Endodermal cell (in vitro differentiated cells): Measurements from ENCODE around the gene CBLC. TPM values are rescaled to one million over a fixed set of nuclear protein-coding genes. Genes with fewer than 3 reads are reported as not detected.
A peak's percentile ranks its signal among the peaks of the same experiment; 100 is the strongest.

Experiments used
- DNase-seq: peaks from one replicate; pipeline ENCODE4 v3.0.0-alpha.2; 2017
- H3K27ac ChIP-seq: 2 replicates; pipeline ENCODE4 v1.5.1; 2013; ENCODE audit warnings: mild to moderate bottlenecking, low read depth, low read length, moderate library complexity
- H3K27me3 ChIP-seq: 2 replicates; pipeline ENCODE4 v1.6.1; 2013; ENCODE audit warnings: mild to moderate bottlenecking, low read length, moderate library complexity; ENCODE audit not compliant: insufficient read depth, control insufficient read depth, poor library complexity, severe bottlenecking
- H3K36me3 ChIP-seq: 2 replicates; pipeline ENCODE4 v1.7.0; 2013; ENCODE audit warnings: mild to moderate bottlenecking, low read length, moderate library complexity; ENCODE audit not compliant: control insufficient read depth, insufficient read depth
- H3K4me1 ChIP-seq: one replicate; pipeline ENCODE4 v1.7.0; 2013; ENCODE audit warnings: low read length; ENCODE audit not compliant: control insufficient read depth, insufficient read depth
- H3K4me3 ChIP-seq: 2 replicates; pipeline ENCODE4 v1.5.1; 2013; ENCODE audit warnings: mild to moderate bottlenecking, low read length, moderate library complexity
- H3K9ac ChIP-seq: 2 replicates; pipeline ENCODE4 v1.6.1; 2013; ENCODE audit warnings: mild to moderate bottlenecking, low read length, moderate library complexity; ENCODE audit not compliant: poor library complexity, severe bottlenecking; ENCODE audit errors: extremely low read depth
- H3K9me3 ChIP-seq: 2 replicates; pipeline ENCODE4 v1.6.1; 2013; ENCODE audit warnings: mild to moderate bottlenecking, low read length, moderate library complexity; ENCODE audit not compliant: control insufficient read depth
- H3K27ac Mint-ChIP-seq: 2 replicates; pipeline ENCODE4 v1.8.0; 2020; ENCODE audit warnings: mixed read lengths
- H3K27me3 Mint-ChIP-seq: 2 replicates; pipeline ENCODE4 v1.8.0; 2021; ENCODE audit warnings: mild to moderate bottlenecking, mixed read lengths; ENCODE audit not compliant: insufficient read depth
- H3K36me3 Mint-ChIP-seq: 2 replicates; pipeline ENCODE4 v1.8.0; 2020; ENCODE audit warnings: low read depth, mixed read lengths
- H3K4me1 Mint-ChIP-seq: 2 replicates; pipeline ENCODE4 v1.8.0; 2020; ENCODE audit warnings: mixed read lengths
- H3K4me3 Mint-ChIP-seq: 2 replicates; pipeline ENCODE4 v1.8.0; 2020; ENCODE audit warnings: mild to moderate bottlenecking, moderate library complexity, mixed read lengths
- H3K9me3 Mint-ChIP-seq: 2 replicates; pipeline ENCODE4 v1.8.0; 2020; ENCODE audit warnings: mild to moderate bottlenecking, mixed read lengths
- CTCF ChIP-seq: fragments of 200-600 bp; sonication (generic); conservative IDR thresholded peaks from 2 replicates; pipeline ENCODE4 v1.5.0; 2021; ENCODE audit warnings: antibody characterized with exemption, mild to moderate bottlenecking
- WGBS, 2 experiments: methylation state at CpG; one replicate each; pipeline versions ENCODE4 v1.1.5 to v1.1.7; 2013; ENCODE audit warnings: missing lambda C conversion rate in 2 of 2, mixed read lengths in 1 of 2; ENCODE audit not compliant: insufficient coverage in 1 of 2, insufficient read length in 1 of 2; 5-methylcytosine and 5-hydroxymethylcytosine counted together
- total RNA-seq, 2 donors: library from RNA; stranded (reverse); fragmentation: NEBNext Ultra II Directional in 1 of 2; extraction: Animal tissue kit (Norgen Biotek cat#: 25700) in 1 of 2; gene quantifications; 2 replicates in 1 of 2; 3 replicates in 1 of 2; pipeline ENCODE4 v1.2.1, GENCODE V29; 2021

Gene CBLC
- total RNA-seq, 2 donors from 2014 or later, result 6.6 to 15.5 TPM

- H3K36me3 Mint-ChIP-seq, result no peaks in the 10 kb centered on the region
- H3K27ac Mint-ChIP-seq, result no peak overlapping the region
- no peak for DNase-seq
- H3K27me3 ChIP-seq, result no peaks in the 10 kb centered on the region
- no peak for TF ChIP-seq CTCF
- no peaks in the 10 kb centered on the region for H3K4me1 ChIP-seq
- WGBS, 2 experiments, result 90 to 92% methylated on average over 2 of the region's 2 CpGs
- H3K9me3 ChIP-seq, result no peaks in the 10 kb centered on the region
- H3K36me3 ChIP-seq, result no peaks in the 10 kb centered on the region
- no peak overlapping the region for H3K9ac ChIP-seq
- H3K4me3 ChIP-seq, result no peak overlapping the region
- H3K27ac ChIP-seq, result no peak overlapping the region
- no peaks in the 10 kb centered on the region for H3K9me3 Mint-ChIP-seq
- peaks cover 26% of the 10 kb centered on the region for H3K27me3 Mint-ChIP-seq
- H3K4me1 Mint-ChIP-seq, result peaks cover 2% of the 10 kb centered on the region
- no peak overlapping the region for H3K4me3 Mint-ChIP-seq
Observed at GRCh38 chr19:44738136-44738535, 39.6 kb upstream of the CBLC start.

GRCh38 chr19:44738603-44739558 is 38.8 kb upstream of the CBLC start:
- H3K27ac Mint-ChIP-seq, result no peak overlapping the region

GRCh38 chr19:44740351-44740824 is 37.3 kb upstream of the CBLC start:
- Mint-ChIP-seq H3K9me3 (no peaks in the 10 kb centered on the region), H3K27me3 (peaks cover 31% of the 10 kb centered on the region), H3K36me3 (no peaks in the 10 kb centered on the region), H3K27ac (no peak overlapping the region), H3K4me3 (no peak overlapping the region), H3K4me1 (peaks cover 2% of the 10 kb centered on the region)
- peak; percentile 63 for DNase-seq
- H3K36me3 ChIP-seq, result no peaks in the 10 kb centered on the region
- no peak overlapping the region for H3K4me3 ChIP-seq
- WGBS, 2 experiments, result 63 to 79% methylated on average over 2 to 3 of the region's 3 CpGs
- no peaks in the 10 kb centered on the region for H3K4me1 ChIP-seq
- no peak overlapping the region for H3K9ac ChIP-seq
- no peak overlapping the region for H3K27ac ChIP-seq
- peaks cover 4% of the 10 kb centered on the region for H3K27me3 ChIP-seq
- peak; percentile 37 for TF ChIP-seq CTCF
- H3K9me3 ChIP-seq, result no peaks in the 10 kb centered on the region

More at GRCh38 chr19:44738603-44739558, 38.8 kb upstream of the CBLC start:
- Mint-ChIP-seq H3K4me1 (peaks cover 2% of the 10 kb centered on the region), H3K9me3 (no peaks in the 10 kb centered on the region), H3K4me3 (no peak overlapping the region), H3K27me3 (peaks cover 26% of the 10 kb centered on the region), H3K36me3 (no peaks in the 10 kb centered on the region)
- no peaks in the 10 kb centered on the region for H3K4me1 ChIP-seq
- H3K27ac ChIP-seq, result no peak overlapping the region
- DNase-seq, result no peak
- H3K27me3 ChIP-seq, result no peaks in the 10 kb centered on the region
- H3K36me3 ChIP-seq, result no peaks in the 10 kb centered on the region
- TF ChIP-seq CTCF, result no peak
- H3K4me3 ChIP-seq, result no peak overlapping the region
- 72 to 80% methylated on average over 8 to 11 of the region's 11 CpGs for WGBS, 2 experiments
- H3K9me3 ChIP-seq, result no peaks in the 10 kb centered on the region
- no peak overlapping the region for H3K9ac ChIP-seq
